Measurements from ENCODE around the gene ATP2A2. TPM values are rescaled to one million over a fixed set of nuclear protein-coding genes. Genes with fewer than 3 reads are reported as not detected.
A peak's percentile ranks its signal among the peaks of the same experiment; 100 is the strongest.

The ATP2A2 gene
- total and polyA plus RNA-seq, 2 donors (not counting 1 experiment from before 2014, with no cell fraction given) = 35.3 to 68.2 TPM

DNA sequence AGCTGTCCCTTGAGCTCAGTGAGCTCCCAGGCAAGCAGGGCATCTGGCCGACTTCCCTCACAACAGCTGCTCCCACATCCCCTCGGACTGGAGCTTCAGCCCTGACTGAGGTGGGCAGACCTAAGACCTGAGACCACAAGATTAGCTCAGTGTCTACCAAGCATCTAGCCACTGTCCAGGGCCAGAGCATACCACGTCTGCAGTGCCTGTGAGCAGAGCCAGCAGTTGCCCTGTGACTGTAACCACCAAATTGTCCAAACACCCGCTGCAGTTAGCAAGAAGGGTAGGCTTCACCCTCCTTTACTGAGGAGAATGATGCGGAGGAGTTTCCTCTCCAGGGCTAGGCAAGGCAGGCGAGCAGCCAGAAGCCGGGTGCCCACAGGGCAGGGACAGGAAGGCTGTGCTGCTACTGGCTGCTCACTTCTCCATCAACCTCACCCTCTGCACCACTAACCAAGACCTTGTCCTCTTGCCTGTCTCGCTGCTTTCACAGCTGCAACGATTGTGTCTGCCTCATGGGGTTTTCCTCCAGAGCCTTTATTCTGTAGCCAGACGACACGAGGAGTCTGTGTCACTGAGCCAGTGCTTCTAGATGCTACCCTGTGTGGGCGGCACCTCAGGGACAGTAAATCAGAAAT is 68.6 kb downstream of the ATP2A2 start:
- Mint-ChIP-seq H3K27me3 (no peaks in the 10 kb centered on the region), H3K4me1 (peaks cover 19% of the 10 kb centered on the region), H3K27ac (peak overlapping the region; percentile 64), H3K9me3 (ENCODE audit: insufficient read depth) (no peaks in the 10 kb centered on the region), H3K4me3 (peak overlapping the region; percentile 21)
- ChIA-PET CTCF (interaction anchor here (0.5 to 1.9 kb wide), 7 partner anchors 19 to 538 kb away, joined by 3 to 11 read pairs (median 4); no protein-coding TSS in a partner anchor), POLR2A (interaction anchor here (0.6 kb wide), 1 partner anchor 81 kb away, joined by 4 read pairs; no protein-coding TSS in a partner anchor)
- Histone ChIP-seq H3K4me2 (replicated peaks; ENCODE audit: low read depth, low read length, poor library complexity, severe bottlenecking) (peak overlapping the region; percentile 33), H3K36me3 (replicated peaks in 1 of 2; ENCODE audit: control extremely low read depth in 1 of 2, control insufficient read depth in 1 of 2, extremely low read depth in 1 of 2, insufficient read depth in 2 of 2, low read length in 1 of 2) (peaks cover 0 to 36% of the 10 kb centered on the region in 2 experiments), H3K27me3 (replicated peaks in 1 of 4; ENCODE audit: control extremely low read depth in 1 of 4, control insufficient read depth in 3 of 4, insufficient read depth in 4 of 4, low read length in 3 of 4) (peaks cover 0 to 2% (median 0%) of the 10 kb centered on the region in 4 experiments), H3K4me3 (ENCODE audit: control extremely low read depth in 1 of 5, extremely low read depth in 1 of 5, insufficient read depth in 1 of 5, low read depth in 2 of 5, low read length in 4 of 5) (no peak overlapping the region), H3K4me1 (ENCODE audit: control insufficient read depth in 2 of 2, insufficient read depth in 2 of 2, low read length in 2 of 2) (peaks cover 12 to 16% of the 10 kb centered on the region in 2 donors), H2AFZ (ENCODE audit: insufficient read depth, low read depth, low read length, poor library complexity, severe bottlenecking) (no peak overlapping the region), H4K20me1 (ENCODE audit: control insufficient read depth, insufficient read depth, low read length, poor library complexity, severe bottlenecking) (no peaks in the 10 kb centered on the region), H3K79me2 (ENCODE audit: control insufficient read depth, insufficient read depth, low read length) (no peaks in the 10 kb centered on the region), H3K9ac (ENCODE audit: low read length) (no peak overlapping the region), H3K9me3 (ENCODE audit: control extremely low read depth in 1 of 3, control insufficient read depth in 2 of 3, insufficient read depth in 1 of 3, low read length in 2 of 3) (no peaks in the 10 kb centered on the region), H3K27ac (ENCODE audit: low read length in 2 of 2) (peak overlapping the region in 1 of 2 donors; percentile 26)
- DNase-seq (peak; percentile 50), ATAC-seq (ENCODE audit: low read depth) (peak; percentile 78)
- TF ChIP-seq EZH2 (IDR thresholded peaks at IDR 0.05; ENCODE audit: borderline replicate concordance, insufficient read depth, low read depth, low read length, poor library complexity, severe bottlenecking) (no peak), CTCF (IDR thresholded peaks at IDR 0.05) (no peak)
- intact Hi-C loops (cut with micrococcal nuclease) = no loop called here
- 12% methylated on average over 12 of the region's 12 CpGs for WGBS (ENCODE audit: insufficient coverage)

- CTCF ChIA-PET = interaction anchor here (1.5 to 1.9 kb wide), 2 partner anchors 20 to 80 kb away, joined by 4 to 11 read pairs; no protein-coding TSS in a partner anchor
- Histone ChIP-seq H3K79me2 (ENCODE audit: control insufficient read depth, insufficient read depth, low read length) (no peaks in the 10 kb centered on the region), H4K20me1 (ENCODE audit: control insufficient read depth, insufficient read depth, low read length, poor library complexity, severe bottlenecking) (no peaks in the 10 kb centered on the region), H3K27ac (ENCODE audit: low read length in 2 of 2) (no peak overlapping the region), H3K9ac (ENCODE audit: low read length) (no peak overlapping the region), H3K27me3 (replicated peaks in 1 of 4; ENCODE audit: control extremely low read depth in 1 of 4, control insufficient read depth in 3 of 4, insufficient read depth in 4 of 4, low read length in 3 of 4) (peaks cover 0 to 3% (median 0%) of the 10 kb centered on the region in 4 experiments), H2AFZ (ENCODE audit: insufficient read depth, low read depth, low read length, poor library complexity, severe bottlenecking) (no peak overlapping the region), H3K36me3 (replicated peaks in 1 of 2; ENCODE audit: control extremely low read depth in 1 of 2, control insufficient read depth in 1 of 2, extremely low read depth in 1 of 2, insufficient read depth in 2 of 2, low read length in 1 of 2) (peaks cover 0 to 21% of the 10 kb centered on the region in 2 experiments), H3K4me3 (ENCODE audit: control extremely low read depth in 1 of 5, extremely low read depth in 1 of 5, insufficient read depth in 1 of 5, low read depth in 2 of 5, low read length in 4 of 5) (no peak overlapping the region), H3K4me2 (replicated peaks; ENCODE audit: low read depth, low read length, poor library complexity, severe bottlenecking) (no peak overlapping the region), H3K4me1 (ENCODE audit: control insufficient read depth in 2 of 2, insufficient read depth in 2 of 2, low read length in 2 of 2) (peaks cover 12 to 16% of the 10 kb centered on the region in 2 donors), H3K9me3 (ENCODE audit: control extremely low read depth in 1 of 3, control insufficient read depth in 2 of 3, insufficient read depth in 1 of 3, low read length in 2 of 3) (no peaks in the 10 kb centered on the region)
- POLR2A ChIA-PET = no interaction called here
- no peak for DNase-seq
- WGBS (ENCODE audit: insufficient coverage) = 90% methylated on average over 6 of the region's 8 CpGs
- Mint-ChIP-seq H3K27me3 (no peaks in the 10 kb centered on the region), H3K27ac (no peak overlapping the region), H3K4me1 (peaks cover 25% of the 10 kb centered on the region), H3K9me3 (ENCODE audit: insufficient read depth) (no peaks in the 10 kb centered on the region), H3K4me3 (no peak overlapping the region)
- TF ChIP-seq CTCF (IDR thresholded peaks at IDR 0.05) (no peak), EZH2 (IDR thresholded peaks at IDR 0.05; ENCODE audit: borderline replicate concordance, insufficient read depth, low read depth, low read length, poor library complexity, severe bottlenecking) (no peak)
- ATAC-seq (ENCODE audit: low read depth) = no peak
- intact Hi-C loops (cut with micrococcal nuclease) = no loop called here
Observed at GRCh38 chr12:110351119-110351518, 70.1 kb downstream of the ATP2A2 start.

Data from B cell (primary cell).